Natural killer cell treated with Interleukin-12 subunit alpha and Interleukin-12 subunit beta and Interleukin-15 and Interleukin-18, amount 100 ng/mL, for 72 hours (primary cell): Measurements from ENCODE around the gene ABCC1. TPM values are rescaled to one million over a fixed set of nuclear protein-coding genes. Genes with fewer than 3 reads are reported as not detected.

Source experiments
- ATAC-seq, 2 donors: fragments of 150-1000 bp; cut with Tn5 transposase in 1 of 2; sonication (Bioruptor Pico), chemical (Tn5 transposase) in 1 of 2; 2 replicates each; pipeline ENCODE4 v1.10.0; 2021
- DNase-seq: peaks from one replicate; pipeline ENCODE4 v3.0.0; 2022; ENCODE audit warnings: low spot score
- H3K27ac Mint-ChIP-seq, 2 donors: 1 replicate in 1 of 2; 2 replicates in 1 of 2; pipeline ENCODE4 v1.8.0; 2022; ENCODE audit warnings: mixed read lengths in 2 of 2, mild to moderate bottlenecking in 1 of 2, moderate library complexity in 1 of 2
- H3K27me3 Mint-ChIP-seq, 2 donors: 1 replicate in 1 of 2; 2 replicates in 1 of 2; pipeline ENCODE4 v1.8.0; 2022; ENCODE audit warnings: mixed read lengths in 2 of 2
- H3K36me3 Mint-ChIP-seq: one replicate; pipeline ENCODE4 v1.8.0; 2022; ENCODE audit warnings: mixed read lengths
- H3K4me1 Mint-ChIP-seq, 2 donors: 1 replicate in 1 of 2; 2 replicates in 1 of 2; pipeline ENCODE4 v1.8.0; 2022; ENCODE audit warnings: low read depth in 2 of 2, mixed read lengths in 2 of 2, mild to moderate bottlenecking in 1 of 2
- H3K4me3 Mint-ChIP-seq: one replicate; pipeline ENCODE4 v1.8.0; 2022; ENCODE audit warnings: mixed read lengths
- H3K9me3 Mint-ChIP-seq: 2 replicates; pipeline ENCODE4 v1.8.0; 2022; ENCODE audit warnings: mixed read lengths
- total RNA-seq, 2 donors: library from RNA; stranded (reverse); gene quantifications; one replicate each; pipeline ENCODE4 v1.2.3, GENCODE V29; 2022

The ABCC1 gene
- total RNA-seq, 2 donors from 2014 or later = 43.1 to 106 TPM

DNA sequence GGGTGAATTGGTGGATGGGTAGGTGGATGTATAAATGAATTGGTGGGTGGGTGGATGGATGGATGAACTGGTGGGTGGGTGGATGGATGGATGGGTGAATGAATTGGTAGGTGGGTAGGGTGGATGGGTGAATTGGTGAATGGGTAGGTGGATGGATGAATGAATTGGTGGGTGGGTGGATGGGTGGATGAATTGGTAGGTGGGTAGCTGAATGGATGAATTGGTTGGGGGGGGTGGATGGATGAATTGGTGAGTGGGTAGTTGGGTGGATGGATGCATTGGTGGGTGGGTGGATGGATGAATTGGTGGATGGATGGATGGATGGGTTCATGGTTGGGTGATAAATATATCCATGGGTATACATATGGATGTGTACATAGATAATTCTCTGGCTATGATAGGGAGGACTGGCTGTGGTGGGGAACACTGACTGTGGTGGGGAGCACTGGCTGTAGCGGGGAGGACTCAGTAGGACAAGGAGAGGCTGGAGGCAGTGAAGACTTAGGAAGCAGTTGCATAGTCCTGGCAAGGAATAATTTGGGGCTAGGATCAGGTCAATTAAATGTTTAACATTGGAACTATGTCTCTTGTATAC is 54.4 kb downstream of the ABCC1 start:
- ATAC-seq (no peak), DNase-seq (no peak)
- peaks cover 22% of the 10 kb centered on the region in 2 donors for H3K4me1 Mint-ChIP-seq
- H3K4me3 Mint-ChIP-seq = no peak overlapping the region
- H3K9me3 Mint-ChIP-seq = peaks cover 3% of the 10 kb centered on the region
- no peaks in the 10 kb centered on the region for H3K36me3 Mint-ChIP-seq
- no peaks in the 10 kb centered on the region for H3K27me3 Mint-ChIP-seq
- H3K27ac Mint-ChIP-seq = no peak overlapping the region

DNA sequence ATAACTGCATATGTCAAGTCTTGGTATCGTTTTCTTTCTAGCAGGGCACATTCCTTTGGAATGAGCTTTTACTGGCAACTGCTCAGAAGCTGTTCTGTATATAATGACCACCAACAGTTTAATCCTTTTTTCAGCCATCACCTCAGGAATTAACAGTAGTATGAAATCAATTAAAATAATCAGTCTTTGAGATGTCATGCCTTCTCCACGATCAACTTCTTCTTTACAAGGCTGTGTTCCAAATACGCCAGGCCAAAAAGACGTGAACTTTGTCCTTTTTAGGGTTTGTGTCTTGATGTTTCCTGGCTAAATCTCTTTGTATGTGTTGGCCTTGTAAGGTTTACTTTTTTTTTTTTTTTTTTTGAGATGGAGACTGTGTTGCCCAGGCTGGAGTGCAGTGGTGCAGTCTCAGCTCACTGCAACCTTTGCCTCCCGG is 54.9 kb downstream of the ABCC1 start:
- DNase-seq (no peak), ATAC-seq (no peak)
- no peaks in the 10 kb centered on the region for H3K27me3 Mint-ChIP-seq
- no peak overlapping the region for H3K27ac Mint-ChIP-seq
- H3K9me3 Mint-ChIP-seq = peaks cover 3% of the 10 kb centered on the region
- H3K36me3 Mint-ChIP-seq = no peaks in the 10 kb centered on the region
- no peak overlapping the region for H3K4me3 Mint-ChIP-seq
- peaks cover 25 to 27% of the 10 kb centered on the region in 2 donors for H3K4me1 Mint-ChIP-seq

DNA sequence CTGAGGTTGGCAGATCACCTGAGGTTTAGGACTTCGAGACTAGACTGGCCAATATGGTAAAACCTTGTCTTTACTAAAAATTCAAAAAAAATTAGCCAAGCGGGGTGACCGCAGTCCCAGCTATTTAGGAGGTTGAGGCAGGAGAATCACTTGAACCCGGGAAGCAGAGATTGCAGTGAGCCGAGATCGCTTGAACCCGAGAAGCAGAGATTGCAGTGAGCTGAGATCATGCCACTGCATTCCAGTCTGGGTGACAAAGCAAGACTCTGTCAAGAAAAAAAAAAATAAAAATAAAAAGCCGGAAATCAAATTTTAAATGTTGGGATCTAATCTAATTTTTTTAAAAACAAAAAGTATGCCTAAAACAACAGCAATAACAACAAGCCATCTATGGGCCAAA is 56.3 kb downstream of the ABCC1 start:
- ATAC-seq = no peak
- H3K27me3 Mint-ChIP-seq = no peaks in the 10 kb centered on the region
- no peak overlapping the region for H3K4me3 Mint-ChIP-seq
- peaks cover 3% of the 10 kb centered on the region for H3K9me3 Mint-ChIP-seq
- no peak overlapping the region for H3K27ac Mint-ChIP-seq
- peaks cover 5% of the 10 kb centered on the region for H3K36me3 Mint-ChIP-seq
- peaks cover 25 to 26% of the 10 kb centered on the region in 2 donors for H3K4me1 Mint-ChIP-seq
- no peak for DNase-seq

DNA sequence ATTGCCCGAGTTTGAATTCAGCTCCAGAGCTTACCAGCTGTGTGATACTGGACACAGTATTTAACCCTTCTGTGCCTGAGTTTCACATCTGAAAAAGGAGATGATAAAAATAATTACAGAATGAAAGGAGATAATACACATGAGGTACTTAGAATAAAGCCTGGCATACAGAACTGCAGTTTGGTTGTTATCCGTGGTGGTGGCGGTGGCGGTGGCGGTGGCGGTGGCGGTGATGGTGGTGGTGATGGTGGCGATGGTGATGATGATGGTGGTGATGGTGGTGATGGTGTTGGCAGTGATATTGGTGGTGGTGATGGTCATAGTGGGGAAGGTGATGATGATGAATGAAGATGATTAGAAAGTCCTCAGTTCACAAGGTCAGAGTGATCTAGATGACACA is 57.2 kb downstream of the ABCC1 start:
- Mint-ChIP-seq H3K4me1 (peaks cover 22 to 24% of the 10 kb centered on the region in 2 donors), H3K27ac (peak overlapping the region; percentile 10 to 53), H3K9me3 (peaks cover 3% of the 10 kb centered on the region), H3K27me3 (no peaks in the 10 kb centered on the region), H3K4me3 (no peak overlapping the region), H3K36me3 (peaks cover 6% of the 10 kb centered on the region)
- DNase-seq (no peak), ATAC-seq (no peak)

DNA sequence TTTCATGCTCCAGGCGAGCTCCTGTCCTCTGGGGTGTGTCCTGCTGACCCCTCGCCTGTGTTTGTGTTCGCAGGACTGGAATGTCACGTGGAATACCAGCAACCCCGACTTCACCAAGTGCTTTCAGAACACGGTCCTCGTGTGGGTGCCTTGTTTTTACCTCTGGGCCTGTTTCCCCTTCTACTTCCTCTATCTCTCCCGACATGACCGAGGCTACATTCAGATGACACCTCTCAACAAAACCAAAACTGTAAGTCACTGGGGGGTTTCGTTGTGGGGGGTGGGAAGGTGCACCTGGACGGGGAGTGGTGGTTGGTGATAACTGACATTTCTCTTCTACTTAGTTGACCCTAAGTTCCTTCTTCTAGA is 58.3 kb downstream of the ABCC1 start:
- no peak for DNase-seq
- Mint-ChIP-seq H3K4me1 (peaks cover 22% of the 10 kb centered on the region in 2 donors), H3K36me3 (peaks cover 6% of the 10 kb centered on the region), H3K4me3 (peak overlapping the region; percentile 11), H3K27ac (peak overlapping the region; percentile 52 to 53), H3K27me3 (no peaks in the 10 kb centered on the region), H3K9me3 (peaks cover 3% of the 10 kb centered on the region)
- no peak for ATAC-seq

DNA sequence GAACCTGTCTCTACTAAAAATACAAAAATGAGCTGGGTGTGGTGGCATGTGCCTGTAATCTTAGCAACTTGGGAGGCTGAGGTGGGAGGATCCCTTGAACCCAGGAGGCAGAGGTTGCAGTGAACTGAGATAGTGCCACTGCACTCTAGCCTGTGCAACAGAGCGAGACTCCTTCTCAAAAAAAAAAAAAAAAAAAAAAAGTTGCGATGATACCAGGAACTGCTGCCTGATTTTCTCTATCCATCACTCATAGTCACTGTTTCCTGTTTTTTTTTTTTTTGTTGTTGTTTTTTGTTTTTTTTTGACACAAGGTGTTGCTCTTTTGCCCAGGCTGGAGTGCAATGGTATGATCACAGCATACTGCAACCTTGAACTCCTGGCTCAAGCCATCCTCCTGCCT is 59.2 kb downstream of the ABCC1 start:
- Mint-ChIP-seq H3K4me3 (no peak overlapping the region), H3K9me3 (peaks cover 3% of the 10 kb centered on the region), H3K36me3 (peaks cover 6% of the 10 kb centered on the region), H3K27me3 (no peaks in the 10 kb centered on the region), H3K27ac (no peak overlapping the region), H3K4me1 (peaks cover 22% of the 10 kb centered on the region in 2 donors)
- no peak for DNase-seq
- no peak for ATAC-seq

GRCh38 chr16:16009401-16009800 is 60.0 kb downstream of the ABCC1 start:
- no peaks in the 10 kb centered on the region for H3K27me3 Mint-ChIP-seq
- no peak for DNase-seq
- H3K9me3 Mint-ChIP-seq = peaks cover 3% of the 10 kb centered on the region
- H3K4me1 Mint-ChIP-seq = peaks cover 22% of the 10 kb centered on the region in 2 donors
- peaks cover 6% of the 10 kb centered on the region for H3K36me3 Mint-ChIP-seq
- no peak overlapping the region for H3K4me3 Mint-ChIP-seq
- H3K27ac Mint-ChIP-seq = no peak overlapping the region
- ATAC-seq = no peak

GRCh38 chr16:16010194-16010593 is 60.8 kb downstream of the ABCC1 start:
- no peaks in the 10 kb centered on the region for H3K27me3 Mint-ChIP-seq
- no peak overlapping the region for H3K4me3 Mint-ChIP-seq
- H3K27ac Mint-ChIP-seq = no peak overlapping the region
- no peak for DNase-seq
- H3K4me1 Mint-ChIP-seq = peaks cover 22% of the 10 kb centered on the region in 2 donors
- peaks cover 6% of the 10 kb centered on the region for H3K36me3 Mint-ChIP-seq
- no peak for ATAC-seq
- H3K9me3 Mint-ChIP-seq = peaks cover 3% of the 10 kb centered on the region

- no peak for DNase-seq
- peaks cover 12% of the 10 kb centered on the region for H3K36me3 Mint-ChIP-seq
- H3K4me1 Mint-ChIP-seq = peaks cover 18 to 21% of the 10 kb centered on the region in 2 donors
- no peaks in the 10 kb centered on the region for H3K27me3 Mint-ChIP-seq
- no peak overlapping the region for H3K27ac Mint-ChIP-seq
- ATAC-seq = no peak
- no peaks in the 10 kb centered on the region for H3K9me3 Mint-ChIP-seq
- no peak overlapping the region for H3K4me3 Mint-ChIP-seq
Measured at GRCh38 chr16:16012144-16012543, 62.7 kb downstream of the ABCC1 start.

GRCh38 chr16:16013812-16014211 is 64.4 kb downstream of the ABCC1 start:
- Mint-ChIP-seq H3K27me3 (no peaks in the 10 kb centered on the region), H3K36me3 (peaks cover 17% of the 10 kb centered on the region), H3K4me3 (no peak overlapping the region)

GRCh38 chr16:16014329-16015224 is 65.2 kb downstream of the ABCC1 start:
- no peak for ATAC-seq
- Mint-ChIP-seq H3K9me3 (no peaks in the 10 kb centered on the region), H3K27me3 (no peaks in the 10 kb centered on the region), H3K36me3 (peaks cover 20% of the 10 kb centered on the region), H3K27ac (no peak overlapping the region), H3K4me1 (peaks cover 6 to 7% of the 10 kb centered on the region in 2 donors), H3K4me3 (no peak overlapping the region)
- DNase-seq = no peak

More at GRCh38 chr16:16013812-16014211, 64.4 kb downstream of the ABCC1 start:
- DNase-seq (no peak), ATAC-seq (no peak)
- no peak overlapping the region for H3K27ac Mint-ChIP-seq
- H3K4me1 Mint-ChIP-seq = peaks cover 10 to 12% of the 10 kb centered on the region in 2 donors
- no peaks in the 10 kb centered on the region for H3K9me3 Mint-ChIP-seq

DNA sequence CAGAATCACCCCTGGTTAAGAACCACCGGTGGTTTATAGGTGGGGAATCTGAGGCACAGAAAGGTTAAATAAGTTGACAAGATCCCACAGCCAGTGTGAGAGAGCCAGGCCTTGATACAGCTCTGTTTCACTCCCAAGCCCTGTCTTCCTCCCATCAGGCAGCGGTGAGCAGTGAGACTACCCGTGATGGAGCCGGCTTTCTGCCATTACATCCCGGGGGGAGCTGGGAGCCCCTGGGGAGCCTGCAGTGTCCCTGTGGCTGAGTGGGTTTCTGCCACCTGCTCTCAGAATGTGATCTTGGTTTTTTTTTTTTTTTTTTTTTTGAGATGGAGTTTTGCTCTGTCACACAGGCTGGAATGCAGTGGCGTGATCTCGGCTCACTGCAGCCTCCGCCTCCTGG is 66.4 kb downstream of the ABCC1 start:
- no peaks in the 10 kb centered on the region for H3K27me3 Mint-ChIP-seq
- no peaks in the 10 kb centered on the region for H3K9me3 Mint-ChIP-seq
- peak overlapping the region in 1 of 2 donors; percentile 33 for H3K27ac Mint-ChIP-seq
- no peak overlapping the region for H3K4me3 Mint-ChIP-seq
- H3K4me1 Mint-ChIP-seq = peaks cover 3 to 6% of the 10 kb centered on the region in 2 donors
- DNase-seq (no peak), ATAC-seq (no peak)
- H3K36me3 Mint-ChIP-seq = peaks cover 23% of the 10 kb centered on the region

DNA sequence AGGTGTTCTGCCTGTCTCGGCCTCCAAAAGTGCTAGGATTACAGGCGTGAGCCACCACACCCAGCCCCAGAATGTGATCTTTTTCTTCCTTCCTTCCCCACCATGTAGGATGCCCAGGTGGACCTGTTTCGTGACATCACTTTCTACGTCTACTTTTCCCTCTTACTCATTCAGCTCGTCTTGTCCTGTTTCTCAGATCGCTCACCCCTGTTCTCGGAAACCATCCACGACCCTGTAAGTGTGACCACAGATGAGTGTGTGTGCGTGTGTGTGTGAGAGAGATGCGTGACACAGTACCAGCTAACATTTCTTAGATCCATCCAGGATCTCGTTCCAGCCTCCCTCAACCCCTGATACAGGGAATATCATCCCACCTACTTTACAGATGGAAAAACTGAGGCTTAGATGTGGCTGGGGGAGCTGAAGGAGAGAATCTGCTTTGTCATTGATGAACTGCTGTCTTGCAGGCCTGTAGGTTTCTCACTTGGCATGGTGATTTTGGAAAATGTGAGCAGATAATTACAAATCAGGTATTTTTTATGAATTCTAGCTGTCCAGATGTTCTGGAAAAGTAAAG is 67.1 kb downstream of the ABCC1 start:
- Mint-ChIP-seq H3K4me1 (peaks cover 3 to 6% of the 10 kb centered on the region in 2 donors), H3K27me3 (no peaks in the 10 kb centered on the region), H3K27ac (peak overlapping the region in 1 of 2 donors; percentile 33), H3K9me3 (no peaks in the 10 kb centered on the region), H3K4me3 (no peak overlapping the region), H3K36me3 (peaks cover 26% of the 10 kb centered on the region)
- no peak for DNase-seq
- ATAC-seq = no peak

- Mint-ChIP-seq H3K4me3 (no peak overlapping the region), H3K27me3 (no peaks in the 10 kb centered on the region), H3K27ac (peak overlapping the region in 1 of 2 donors; percentile 21), H3K9me3 (no peaks in the 10 kb centered on the region), H3K36me3 (peaks cover 26% of the 10 kb centered on the region), H3K4me1 (peaks cover 3 to 6% of the 10 kb centered on the region in 2 donors)
- DNase-seq = no peak
- ATAC-seq = no peak
Measured at GRCh38 chr16:16017812-16018211, 68.4 kb downstream of the ABCC1 start.
